ENCODE measurements around the gene CAMK1D. TPM values are rescaled to one million over a fixed set of nuclear protein-coding genes. Genes with fewer than 3 reads are reported as not detected.

CAMK1D gene
- total RNA-seq, 4 donors from 2014 or later = 29.7 to 36.7 (median 33.3) TPM

GRCh38 chr10:12814166-12814565 is 464.8 kb downstream of the CAMK1D start:
- no peak for DNase-seq (ENCODE audit: low spot score in 2 of 2)
- no peak for TF ChIP-seq POLR2A (IDR thresholded peaks at IDR 0.05)
- TF ChIP-seq, protein P1, sequence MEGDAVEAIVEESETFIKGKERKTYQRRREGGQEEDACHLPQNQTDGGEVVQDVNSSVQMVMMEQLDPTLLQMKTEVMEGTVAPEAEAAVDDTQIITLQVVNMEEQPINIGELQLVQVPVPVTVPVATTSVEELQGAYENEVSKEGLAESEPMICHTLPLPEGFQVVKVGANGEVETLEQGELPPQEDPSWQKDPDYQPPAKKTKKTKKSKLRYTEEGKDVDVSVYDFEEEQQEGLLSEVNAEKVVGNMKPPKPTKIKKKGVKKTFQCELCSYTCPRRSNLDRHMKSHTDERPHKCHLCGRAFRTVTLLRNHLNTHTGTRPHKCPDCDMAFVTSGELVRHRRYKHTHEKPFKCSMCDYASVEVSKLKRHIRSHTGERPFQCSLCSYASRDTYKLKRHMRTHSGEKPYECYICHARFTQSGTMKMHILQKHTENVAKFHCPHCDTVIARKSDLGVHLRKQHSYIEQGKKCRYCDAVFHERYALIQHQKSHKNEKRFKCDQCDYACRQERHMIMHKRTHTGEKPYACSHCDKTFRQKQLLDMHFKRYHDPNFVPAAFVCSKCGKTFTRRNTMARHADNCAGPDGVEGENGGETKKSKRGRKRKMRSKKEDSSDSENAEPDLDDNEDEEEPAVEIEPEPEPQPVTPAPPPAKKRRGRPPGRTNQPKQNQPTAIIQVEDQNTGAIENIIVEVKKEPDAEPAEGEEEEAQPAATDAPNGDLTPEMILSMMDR (IDR thresholded peaks at IDR 0.05) = no peak
- 95 to 97% methylated on average over 9 of the region's 9 CpGs for WGBS, 2 donors
- no peak overlapping the region for H3K4me3 ChIP-seq (ENCODE audit: low read depth, poor library complexity, severe bottlenecking)
- intact Hi-C loops (cut with DNase I; ENCODE audit: low total_unique reads) = no loop called here

DNA sequence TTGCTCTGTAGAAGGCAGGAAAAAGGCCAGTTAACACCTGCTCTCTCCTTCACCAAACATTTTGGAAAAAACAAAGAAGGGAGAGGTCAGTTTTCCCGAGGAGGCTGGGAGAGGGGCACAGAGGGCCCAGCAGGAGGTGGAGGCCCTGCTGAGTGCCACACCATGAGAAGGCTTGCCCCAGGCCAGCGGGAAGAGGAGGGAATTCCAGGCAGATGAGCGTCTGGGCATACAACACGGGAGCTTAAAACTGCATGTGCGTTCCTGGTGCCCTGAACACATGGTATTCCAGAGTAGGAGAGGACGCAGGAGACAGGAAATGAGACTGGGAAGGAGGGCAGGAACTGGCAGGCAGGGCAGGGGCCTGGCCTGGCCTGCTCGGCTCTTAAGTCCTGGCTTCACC is 469.7 kb downstream of the CAMK1D start:
- 78 to 83% methylated on average over 7 of the region's 7 CpGs for WGBS, 2 donors
- DNase-seq (ENCODE audit: low spot score in 2 of 2) = no peak
- intact Hi-C loops (cut with DNase I; ENCODE audit: low total_unique reads) = no loop called here
- no peak overlapping the region for H3K4me3 ChIP-seq (ENCODE audit: low read depth, poor library complexity, severe bottlenecking)
- no peak for TF ChIP-seq POLR2A (IDR thresholded peaks at IDR 0.05)
- TF ChIP-seq, protein P1 (IDR thresholded peaks at IDR 0.05) = no peak

DNA sequence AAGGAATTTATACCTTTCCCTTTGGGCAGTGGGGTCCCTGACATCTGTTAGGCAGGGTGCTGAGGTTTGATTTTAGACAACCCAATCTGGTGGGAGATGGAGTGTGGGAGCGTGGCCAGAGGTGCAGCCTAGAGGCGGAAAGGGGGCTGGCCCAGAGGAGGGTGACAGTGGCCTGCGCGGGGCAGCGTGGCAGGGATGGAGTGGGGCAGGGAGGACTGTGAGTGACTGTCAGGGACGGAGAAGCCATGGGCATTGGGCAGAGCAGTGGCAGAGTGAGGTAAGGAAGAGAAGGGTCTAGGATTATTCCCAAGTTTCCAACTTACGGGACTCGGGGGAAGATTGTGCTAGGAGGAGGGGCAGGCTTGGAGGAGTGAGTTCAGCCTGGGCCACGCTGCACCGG is 470.3 kb downstream of the CAMK1D start:
- no peak for TF ChIP-seq POLR2A (IDR thresholded peaks at IDR 0.05)
- TF ChIP-seq, protein P1 (IDR thresholded peaks at IDR 0.05) = no peak
- intact Hi-C loops (cut with DNase I; ENCODE audit: low total_unique reads) = no loop called here
- DNase-seq (ENCODE audit: low spot score in 2 of 2) = no peak
- 93 to 98% methylated on average over 10 of the region's 10 CpGs for WGBS, 2 donors
- H3K4me3 ChIP-seq (ENCODE audit: low read depth, poor library complexity, severe bottlenecking) = no peak overlapping the region

DNA sequence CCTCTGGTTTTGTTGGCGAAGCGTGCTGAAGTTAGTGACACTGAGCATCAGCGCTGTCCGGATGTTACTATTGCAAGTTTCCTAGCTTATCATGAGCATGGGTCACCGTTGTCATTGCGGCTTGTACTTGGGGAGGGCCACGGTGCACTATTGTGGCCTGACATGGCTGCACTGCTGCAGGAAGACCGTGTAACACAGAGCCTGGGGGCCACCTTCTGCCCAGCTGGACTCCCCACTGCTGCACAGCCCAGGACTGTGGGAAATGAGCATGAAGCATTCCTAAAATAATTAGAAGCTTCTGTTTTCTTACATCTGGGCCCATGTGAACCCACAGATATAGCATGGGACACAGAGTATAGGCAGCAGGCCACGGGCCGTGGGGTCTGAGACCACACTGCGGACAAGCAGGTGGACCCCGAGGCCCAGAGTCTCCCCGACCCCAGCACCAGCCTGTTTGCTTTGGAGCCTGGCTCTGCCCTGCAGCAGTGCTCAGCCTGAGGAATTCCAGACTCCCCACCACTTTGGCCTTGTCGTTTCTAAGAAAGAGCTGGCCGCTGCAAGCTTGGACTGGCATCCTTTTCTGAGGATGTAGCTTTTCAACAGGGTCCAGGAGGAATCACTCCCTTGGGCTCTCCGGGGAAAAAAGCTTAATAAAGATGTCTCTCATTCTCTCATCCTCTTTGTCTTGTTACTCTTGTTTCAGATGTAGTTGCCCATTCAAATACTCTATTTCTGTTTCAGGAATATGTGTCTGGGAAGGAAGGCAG is 473.0 kb downstream of the CAMK1D start:
- TF ChIP-seq, protein P1 (IDR thresholded peaks at IDR 0.05) = no peak
- TF ChIP-seq POLR2A (IDR thresholded peaks at IDR 0.05) = no peak
- 78 to 85% methylated on average over 15 to 16 of the region's 16 CpGs for WGBS, 2 donors
- DNase-seq (ENCODE audit: low spot score in 2 of 2) = no peak
- H3K4me3 ChIP-seq (ENCODE audit: low read depth, poor library complexity, severe bottlenecking) = no peak overlapping the region
- intact Hi-C loops (cut with DNase I; ENCODE audit: low total_unique reads) = no loop called here

DNA sequence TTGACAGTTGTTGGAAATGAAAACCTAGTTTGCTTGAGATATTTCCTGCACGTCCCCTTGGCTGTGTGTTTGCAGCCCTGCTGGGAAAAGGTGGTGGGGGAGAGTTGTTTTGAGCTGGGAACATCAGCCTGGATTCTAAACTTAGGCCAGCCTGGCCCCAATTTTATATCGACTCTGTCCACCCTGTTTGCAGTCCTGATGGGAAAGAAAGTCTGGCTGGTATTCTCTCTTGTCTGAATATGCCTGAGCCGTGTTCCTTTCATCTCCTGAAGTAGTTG is 473.5 kb downstream of the CAMK1D start:
- TF ChIP-seq POLR2A (IDR thresholded peaks at IDR 0.05) = no peak
- TF ChIP-seq, protein P1 (IDR thresholded peaks at IDR 0.05) = no peak
- no peak for DNase-seq (ENCODE audit: low spot score in 2 of 2)
- 81 to 96% methylated on average over 3 of the region's 3 CpGs for WGBS, 2 donors
- no peak overlapping the region for H3K4me3 ChIP-seq (ENCODE audit: low read depth, poor library complexity, severe bottlenecking)
- intact Hi-C loops (cut with DNase I; ENCODE audit: low total_unique reads) = no loop called here

- no peak overlapping the region for H3K4me3 ChIP-seq (ENCODE audit: low read depth, poor library complexity, severe bottlenecking)
- intact Hi-C loops (cut with DNase I; ENCODE audit: low total_unique reads) = no loop called here
- TF ChIP-seq, protein P1 (IDR thresholded peaks at IDR 0.05) = no peak
- TF ChIP-seq POLR2A (IDR thresholded peaks at IDR 0.05) = no peak
- whole genome bisulfite sequencing, 2 donors = 63 to 71% methylated on average over 3 of the region's 3 CpGs
- DNase-seq (ENCODE audit: low spot score in 2 of 2) = no peak
Observed at GRCh38 chr10:12823328-12823727, 474.0 kb downstream of the CAMK1D start.
